GM18873 (cell line): ENCODE data around the gene GALR3.

ENCODE experiments used
- ATAC-seq: cut with Tn5 transposase; IDR thresholded peaks from one replicate; pipeline ENCODE4 v1.9.1; 2021; ENCODE audit warnings: mild to moderate bottlenecking, moderate library complexity, moderate number of reproducible peaks; ENCODE audit not compliant: unreplicated experiment, low FRiP score

GALR3 gene

DNA sequence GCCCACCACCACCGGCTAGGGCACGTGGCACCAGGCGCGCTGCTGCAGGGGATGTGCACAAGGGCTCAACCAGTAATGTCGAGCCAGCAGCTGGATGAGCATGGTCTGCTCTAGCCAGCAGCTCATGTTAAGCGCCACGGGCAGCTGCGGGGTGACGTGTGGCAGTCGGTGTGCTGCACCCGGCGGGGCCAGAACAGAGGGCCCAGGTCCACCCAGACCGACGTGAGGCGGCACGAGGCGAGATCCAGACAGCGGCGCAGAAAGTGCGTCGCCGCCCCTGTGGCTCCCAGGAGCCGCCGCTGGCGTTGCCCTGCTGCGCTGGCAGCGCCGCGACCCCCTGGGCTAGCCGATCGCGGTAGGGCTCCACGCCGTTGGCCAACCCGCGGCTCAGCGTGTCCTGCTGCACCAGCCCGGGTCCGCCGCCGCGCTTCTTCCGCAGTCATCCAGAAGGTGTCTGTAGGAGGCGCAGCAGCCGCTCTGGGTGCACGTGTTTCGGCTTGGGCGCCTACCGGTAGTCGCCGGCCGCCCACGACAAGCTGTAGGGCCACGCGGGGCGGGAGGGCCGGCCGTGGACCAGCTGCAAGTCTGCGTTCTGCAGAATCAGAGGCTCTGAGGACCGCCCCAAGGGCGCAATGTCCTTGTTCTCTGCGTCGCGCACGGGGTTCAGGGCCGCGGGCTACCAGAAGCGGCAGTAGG lies 4.6 kb upstream of the GALR3 start:
- no peak for ATAC-seq

DNA sequence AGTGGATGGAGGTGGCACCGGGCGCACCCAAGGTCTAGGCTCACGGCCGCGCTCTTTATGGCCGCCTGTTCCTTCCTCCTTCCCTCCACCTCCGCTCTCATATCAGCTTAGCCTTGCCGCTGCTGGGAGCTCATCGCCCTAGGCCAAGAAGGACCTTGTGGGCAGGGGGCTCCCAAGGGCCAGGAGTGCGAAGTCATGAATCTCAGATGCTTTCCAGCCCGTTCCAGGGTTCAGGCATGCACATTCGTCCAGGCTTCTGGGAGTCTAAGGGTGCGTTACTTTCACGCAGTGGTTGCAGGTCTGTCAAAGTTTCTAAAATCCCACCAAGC lies 4.1 kb upstream of the GALR3 start:
- ATAC-seq: no peak

DNA sequence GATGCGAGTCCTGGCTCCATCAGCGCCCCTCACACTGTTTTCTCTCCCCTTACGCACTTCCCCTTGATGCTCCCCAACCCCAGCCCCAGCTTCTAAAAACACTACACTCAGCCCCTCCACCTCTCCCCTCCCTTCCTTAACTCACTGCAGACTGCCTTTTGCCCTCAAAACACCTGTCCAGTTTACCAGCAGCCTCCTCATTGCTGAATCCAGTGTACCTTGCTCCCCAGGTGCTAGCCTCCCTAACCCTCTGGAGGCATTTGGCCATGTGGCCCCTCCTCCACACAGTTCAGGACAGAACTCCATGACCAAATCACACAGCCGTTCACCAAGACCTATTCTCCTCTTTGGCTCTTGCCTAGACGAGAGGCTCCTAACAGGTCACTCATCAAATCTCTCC lies 2.8 kb upstream of the GALR3 start:
- ATAC-seq: no peak

DNA sequence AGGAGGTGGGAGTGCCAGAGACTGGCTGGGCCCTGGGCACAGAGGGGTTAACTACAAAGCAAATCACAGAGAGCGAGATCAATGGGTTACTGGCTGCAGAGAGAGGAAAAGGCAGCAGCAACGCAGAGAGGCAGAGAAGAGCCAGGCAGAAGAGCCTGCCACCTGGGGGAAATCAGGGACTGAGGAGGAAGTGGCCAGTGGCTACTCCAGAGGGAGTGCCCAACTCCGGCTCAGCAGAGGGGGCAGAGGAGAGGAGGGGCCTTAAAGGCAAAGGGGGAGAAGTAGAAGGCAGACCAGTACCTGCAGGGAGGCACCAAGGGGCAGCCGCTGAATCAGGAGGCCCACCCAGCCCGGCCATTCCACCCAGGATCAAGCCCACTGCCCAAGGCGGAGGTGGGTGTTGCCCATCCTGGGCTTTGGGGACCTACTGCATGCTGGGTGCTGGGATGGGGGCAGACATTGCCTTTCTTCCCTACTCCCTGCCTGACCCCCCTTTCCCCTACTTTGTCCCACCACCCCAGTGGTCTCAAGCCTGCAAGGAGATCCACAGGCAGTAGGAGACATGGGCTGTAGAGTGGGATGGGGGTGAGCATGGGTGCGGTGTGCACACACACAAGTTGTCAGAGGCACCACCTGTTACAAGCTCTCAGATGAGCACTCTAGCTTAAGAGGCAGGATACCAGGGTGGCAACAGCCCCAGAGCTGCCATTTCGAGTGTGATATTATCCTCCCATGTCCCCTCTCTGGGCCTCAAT lies 926 bp upstream of the GALR3 start:
- ATAC-seq: no peak

DNA sequence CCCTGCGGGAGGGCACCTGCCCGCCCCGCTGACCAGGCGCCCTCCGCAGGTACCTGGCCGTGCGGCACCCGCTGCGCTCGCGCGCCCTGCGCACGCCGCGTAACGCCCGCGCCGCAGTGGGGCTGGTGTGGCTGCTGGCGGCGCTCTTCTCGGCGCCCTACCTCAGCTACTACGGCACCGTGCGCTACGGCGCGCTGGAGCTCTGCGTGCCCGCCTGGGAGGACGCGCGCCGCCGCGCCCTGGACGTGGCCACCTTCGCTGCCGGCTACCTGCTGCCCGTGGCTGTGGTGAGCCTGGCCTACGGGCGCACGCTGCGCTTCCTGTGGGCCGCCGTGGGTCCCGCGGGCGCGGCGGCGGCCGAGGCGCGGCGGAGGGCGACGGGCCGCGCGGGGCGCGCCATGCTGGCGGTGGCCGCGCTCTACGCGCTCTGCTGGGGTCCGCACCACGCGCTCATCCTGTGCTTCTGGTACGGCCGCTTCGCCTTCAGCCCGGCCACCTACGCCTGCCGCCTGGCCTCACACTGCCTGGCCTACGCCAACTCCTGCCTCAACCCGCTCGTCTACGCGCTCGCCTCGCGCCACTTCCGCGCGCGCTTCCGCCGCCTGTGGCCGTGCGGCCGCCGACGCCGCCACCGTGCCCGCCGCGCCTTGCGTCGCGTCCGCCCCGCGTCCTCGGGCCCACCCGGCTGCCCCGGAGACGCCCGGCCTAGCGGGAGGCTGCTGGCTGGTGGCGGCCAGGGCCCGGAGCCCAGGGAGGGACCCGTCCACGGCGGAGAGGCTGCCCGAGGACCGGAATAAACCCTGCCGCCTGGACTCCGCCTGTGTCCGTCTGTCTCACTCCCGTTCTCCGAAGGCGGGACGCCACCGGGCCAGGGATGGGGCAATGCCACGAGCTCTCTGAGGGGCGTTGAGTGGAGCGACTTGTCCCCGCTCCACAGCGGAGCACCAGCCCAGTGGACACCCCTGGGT lies 1.8 kb downstream of the GALR3 start:
- no peak for ATAC-seq

DNA sequence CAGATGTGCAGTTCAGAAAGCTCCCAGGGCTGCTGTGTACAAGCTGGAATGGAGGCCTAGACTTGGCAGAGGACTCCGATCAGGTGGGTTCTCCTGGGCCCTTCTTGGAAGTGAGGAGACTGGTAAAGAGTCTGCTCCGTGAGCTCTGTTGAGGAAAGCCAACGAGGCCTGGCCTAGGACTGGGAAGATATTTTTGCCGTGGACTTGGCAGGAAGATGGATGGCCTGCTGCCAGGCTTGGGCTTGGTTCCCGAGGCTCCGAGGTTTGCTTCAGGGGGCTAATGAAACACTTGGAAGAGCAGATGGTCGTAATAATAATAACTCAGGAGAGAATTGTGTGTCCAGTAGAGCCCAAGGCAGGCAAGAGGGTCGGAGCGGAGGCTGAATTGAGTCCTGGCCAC lies 3.9 kb downstream of the GALR3 start:
- ATAC-seq: no peak

DNA sequence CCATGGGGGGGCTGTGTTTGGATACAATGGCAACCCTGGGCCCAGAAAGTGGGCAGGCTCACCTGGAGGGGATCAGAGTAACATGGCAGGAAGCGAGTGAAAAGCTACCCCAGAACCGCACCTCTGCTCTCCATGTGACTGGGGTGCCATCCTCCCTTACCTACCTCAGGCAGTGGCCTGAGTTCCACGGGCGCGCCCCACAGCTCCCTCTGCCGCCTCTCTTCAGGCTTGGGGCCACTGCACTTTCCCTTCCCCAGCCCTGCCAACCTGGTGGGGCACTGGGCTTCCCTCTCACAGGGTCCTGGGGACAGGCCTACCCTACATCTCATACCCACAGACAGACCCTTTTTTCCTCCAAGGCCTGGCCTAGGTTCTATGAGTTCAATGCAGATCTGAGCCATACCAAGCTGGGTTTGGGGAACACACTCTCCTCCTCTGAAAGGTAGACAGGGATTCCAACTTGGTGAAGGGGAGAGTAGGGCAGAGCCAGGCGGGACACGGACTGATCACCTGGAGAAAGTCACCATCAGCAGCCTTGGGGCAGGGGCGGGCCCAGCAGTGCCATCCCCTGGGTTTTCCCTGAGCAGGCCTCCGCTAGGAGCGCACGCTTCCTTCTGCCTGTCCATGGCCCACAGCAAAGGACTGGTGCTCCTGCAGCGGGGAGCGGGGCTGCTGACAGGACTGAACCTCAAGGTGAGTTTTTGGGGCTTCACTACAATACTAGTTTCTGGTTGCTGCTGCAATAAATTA lies 7.1 kb downstream of the GALR3 start:
- ATAC-seq: no peak

DNA sequence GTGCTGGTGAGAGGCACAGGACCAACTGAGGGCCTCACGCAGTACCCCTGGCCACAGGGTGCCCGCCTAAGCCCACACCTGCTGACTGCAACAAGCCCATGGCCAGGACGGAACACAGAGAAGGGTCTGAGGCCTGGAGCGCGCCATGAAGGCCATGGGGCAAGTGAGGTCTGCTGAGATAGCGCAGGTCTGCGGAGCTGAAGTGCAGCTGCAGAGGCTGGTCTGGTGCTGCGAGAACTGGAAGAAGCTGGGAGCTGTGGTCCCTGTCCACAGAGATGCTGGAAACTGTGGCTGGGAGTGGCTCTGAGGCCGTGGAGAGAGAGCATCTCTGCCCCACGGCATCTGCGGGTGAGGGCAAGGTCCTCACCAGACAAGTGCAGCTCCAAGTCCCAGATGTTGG lies 8.3 kb downstream of the GALR3 start:
- ATAC-seq: no peak

DNA sequence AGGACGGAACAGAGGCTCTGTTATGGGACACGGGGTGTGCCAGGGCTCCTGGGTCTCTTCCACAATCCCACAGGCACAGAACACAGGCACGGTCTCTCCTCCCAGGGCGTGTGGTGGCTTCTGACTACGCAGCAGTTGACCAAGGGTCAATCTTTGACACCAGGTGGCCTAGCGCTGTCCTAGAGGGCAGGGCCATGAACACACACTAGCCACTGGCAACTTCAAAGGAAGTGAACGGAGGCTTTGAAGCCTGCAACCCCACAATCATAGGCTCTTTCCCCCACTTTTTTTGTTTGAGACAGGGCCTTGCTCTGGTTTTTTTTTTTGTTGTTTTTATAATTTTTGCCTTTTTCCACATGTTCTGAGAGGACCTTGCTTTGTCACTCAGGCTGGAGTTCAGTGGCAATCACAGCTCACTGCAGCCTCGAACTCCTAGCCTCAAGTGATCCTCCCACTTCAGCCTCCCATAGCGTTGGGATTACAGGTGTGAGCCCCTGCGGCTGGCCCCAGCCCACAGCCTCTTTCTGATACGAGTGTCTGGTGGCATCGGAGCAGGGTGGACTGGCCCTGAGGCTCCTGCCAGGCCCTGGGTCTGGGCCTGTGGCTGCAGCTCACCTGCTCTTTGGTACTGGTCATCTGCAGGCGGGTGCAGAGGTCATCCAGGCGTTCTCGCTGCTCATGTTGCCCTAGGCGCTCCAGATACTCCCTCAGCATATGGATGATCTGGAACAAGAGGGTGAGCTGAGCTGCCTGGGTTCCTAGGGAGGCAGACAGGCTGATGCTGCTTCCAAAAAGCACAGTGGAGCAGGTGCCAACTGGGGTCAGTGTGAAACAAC lies 9.1 kb downstream of the GALR3 start:
- no peak for ATAC-seq

DNA sequence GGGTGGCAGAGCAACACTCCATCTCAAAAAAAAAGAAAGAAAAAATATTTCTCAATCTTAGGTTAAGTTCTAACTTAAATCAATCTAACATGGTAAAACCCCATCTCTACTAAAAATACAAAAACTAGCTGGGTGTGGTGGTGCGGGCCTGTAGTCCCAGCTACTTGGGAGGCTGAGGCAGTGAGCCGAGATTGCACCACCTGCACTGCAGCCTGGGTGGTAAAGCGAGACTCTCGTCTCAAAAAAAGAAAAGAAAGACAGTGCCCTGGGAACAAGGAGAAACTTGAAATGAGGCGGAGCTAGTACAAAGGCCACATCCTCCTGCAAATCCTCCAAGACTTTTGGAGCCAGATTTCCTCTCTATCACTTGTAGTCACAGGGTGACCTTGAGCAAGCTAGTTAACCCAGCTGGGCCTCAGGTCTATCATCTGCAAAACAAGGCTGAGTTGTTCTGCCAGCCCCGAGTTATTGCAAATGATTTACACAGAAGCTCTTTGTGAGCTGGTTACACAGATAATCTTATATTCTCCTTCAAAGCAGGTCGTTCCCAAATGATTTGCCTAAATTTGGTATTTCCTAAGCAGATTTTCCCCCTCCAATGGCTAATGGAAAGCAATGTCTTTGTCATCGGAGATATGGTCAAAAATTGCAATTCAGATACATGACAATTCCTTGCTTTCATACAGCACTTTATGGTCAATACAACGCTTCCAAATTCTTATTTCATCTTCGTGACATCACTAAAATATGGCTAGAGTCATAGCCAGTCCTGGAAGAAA lies 19.0 kb downstream of the GALR3 start:
- no peak for ATAC-seq

DNA sequence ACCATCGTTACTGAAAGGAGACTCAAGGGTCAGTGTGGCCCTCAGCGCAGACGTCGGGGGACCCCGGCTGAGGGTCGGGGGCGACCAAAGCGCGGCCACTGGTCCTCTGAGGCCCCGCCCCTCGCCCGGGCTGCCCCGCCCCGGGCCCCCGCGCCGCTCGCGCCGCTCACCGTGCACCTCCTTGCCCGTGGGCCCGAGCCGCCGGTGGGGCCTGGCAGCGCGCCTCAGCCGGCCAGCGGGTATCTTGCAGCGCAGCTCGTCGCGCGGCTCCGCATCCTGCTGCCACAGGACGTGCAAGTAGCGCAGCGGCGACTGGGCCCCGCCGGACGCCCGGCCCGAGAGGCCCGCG lies 20.5 kb downstream of the GALR3 start:
- ATAC-seq: peak; percentile 25

DNA sequence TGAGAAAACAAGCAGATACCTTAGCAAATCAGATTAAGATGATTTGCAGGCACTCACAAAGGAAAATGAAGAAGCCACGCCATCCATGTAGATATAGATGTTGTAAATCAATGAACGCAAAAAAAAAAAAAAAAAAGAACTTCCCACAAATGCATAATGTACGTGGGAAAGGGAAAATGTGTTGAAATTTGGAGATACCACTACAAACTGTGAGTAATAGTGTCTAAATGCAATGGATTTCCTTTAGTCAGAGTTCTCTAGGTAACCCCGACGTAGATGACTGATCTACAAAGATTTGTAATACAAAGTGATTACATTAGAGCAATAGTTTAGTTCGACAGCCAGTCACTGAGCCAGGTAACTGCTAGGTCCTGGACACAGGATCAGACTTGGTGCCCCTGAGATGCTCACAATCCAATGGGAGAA lies 21.7 kb downstream of the GALR3 start:
- ATAC-seq: no peak

DNA sequence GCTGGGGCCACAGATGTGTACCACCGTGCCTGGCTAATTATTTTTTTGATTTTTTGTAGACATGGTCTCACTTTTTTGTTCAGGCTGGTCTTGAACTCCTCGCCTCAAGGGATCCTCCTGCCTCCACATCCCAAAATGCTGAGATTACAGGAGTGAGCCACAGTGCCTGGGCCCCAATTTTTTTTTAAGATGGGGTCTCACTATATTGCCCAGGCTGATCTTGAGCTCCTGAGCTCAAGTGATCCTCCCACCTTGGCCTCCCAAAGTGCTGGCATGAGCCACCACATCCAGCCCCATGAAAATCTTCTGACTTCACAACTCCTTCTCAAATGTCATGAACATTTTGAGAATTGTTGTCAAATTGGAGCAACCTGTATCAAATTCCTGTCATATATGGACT lies 23.3 kb downstream of the GALR3 start:
- no peak for ATAC-seq

DNA sequence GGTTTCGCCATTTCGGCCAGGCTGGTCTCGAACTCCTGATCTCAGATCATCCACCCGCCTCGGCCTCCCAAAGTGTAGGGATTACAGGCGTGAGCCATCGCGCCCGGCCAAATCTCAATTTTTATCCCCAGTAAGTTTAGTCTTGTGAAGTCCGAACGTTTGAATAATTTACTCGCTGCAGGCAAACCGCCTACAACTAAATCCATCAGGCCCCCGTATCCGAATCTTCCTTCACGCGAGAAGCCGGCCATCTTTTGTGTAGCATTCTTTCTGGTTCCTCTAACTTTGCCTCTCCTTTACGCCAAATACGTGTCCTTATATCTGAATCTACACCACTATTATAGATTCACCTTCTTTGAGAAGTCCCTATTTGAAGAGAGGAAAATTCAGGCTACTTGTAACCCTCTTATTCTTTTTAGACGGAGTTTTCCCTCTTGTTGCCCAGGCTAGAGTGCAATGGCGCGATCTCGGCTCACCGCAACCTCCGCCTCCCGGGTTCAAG lies 25.5 kb downstream of the GALR3 start:
- no peak for ATAC-seq

DNA sequence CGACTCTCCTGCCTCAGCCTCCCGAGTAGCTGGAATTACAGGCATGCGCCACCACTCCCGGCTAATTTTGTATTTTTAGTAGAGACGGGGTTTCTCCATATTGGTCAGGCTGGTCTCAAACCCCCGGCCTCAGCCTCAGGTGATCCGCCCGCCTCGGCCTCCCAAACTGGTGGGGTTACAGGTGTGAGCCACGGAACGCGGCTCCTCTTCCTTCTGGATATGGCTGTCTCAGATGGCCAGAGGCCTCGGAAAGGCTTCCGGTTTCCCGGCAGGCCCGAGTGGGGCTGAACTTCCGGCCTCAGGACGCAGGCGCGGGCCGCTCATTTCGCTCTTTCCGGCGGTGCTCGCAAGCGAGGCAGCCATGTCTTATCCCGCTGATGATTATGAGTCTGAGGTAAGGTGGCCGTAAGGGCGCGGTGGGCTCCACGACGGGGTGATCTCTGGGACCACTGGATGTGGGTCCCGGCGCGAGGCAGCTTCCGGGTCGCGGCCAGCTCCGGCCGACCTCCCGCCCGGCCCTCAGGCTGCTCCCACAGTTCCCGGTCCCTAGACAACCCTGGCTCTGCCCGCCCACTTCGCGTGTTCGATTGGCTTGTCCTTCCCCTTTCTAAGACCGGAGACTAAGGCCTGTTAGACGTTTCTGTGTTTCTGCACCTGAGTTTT lies 26.0 kb downstream of the GALR3 start, which contains the start of gene EIF3L:
TSS of gene EIF3L (plus strand) at position 331 of the 663 bp plus-strand sequence. CDS start at position 362, 31 bp downstream.
- ATAC-seq: peak; percentile 43

DNA sequence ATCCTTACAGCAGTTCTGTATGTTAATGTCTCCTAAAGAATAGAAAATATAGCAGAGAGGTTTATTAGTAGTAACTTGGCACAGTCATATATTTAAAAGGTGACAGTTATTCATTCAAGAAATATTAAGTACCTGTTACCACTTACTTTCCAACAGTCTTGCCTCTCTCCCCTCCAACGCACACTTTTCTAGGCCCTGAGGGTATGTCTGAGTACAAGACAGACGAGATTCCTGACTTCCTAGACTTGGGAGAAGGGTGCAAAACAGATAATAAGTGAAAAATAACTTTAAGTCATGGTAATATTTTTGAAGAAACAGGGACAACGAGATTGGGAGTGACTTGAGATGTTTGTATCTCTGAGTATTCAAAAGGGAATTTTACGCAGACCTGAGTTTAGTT lies 27.6 kb downstream of the GALR3 start:
- no peak for ATAC-seq

DNA sequence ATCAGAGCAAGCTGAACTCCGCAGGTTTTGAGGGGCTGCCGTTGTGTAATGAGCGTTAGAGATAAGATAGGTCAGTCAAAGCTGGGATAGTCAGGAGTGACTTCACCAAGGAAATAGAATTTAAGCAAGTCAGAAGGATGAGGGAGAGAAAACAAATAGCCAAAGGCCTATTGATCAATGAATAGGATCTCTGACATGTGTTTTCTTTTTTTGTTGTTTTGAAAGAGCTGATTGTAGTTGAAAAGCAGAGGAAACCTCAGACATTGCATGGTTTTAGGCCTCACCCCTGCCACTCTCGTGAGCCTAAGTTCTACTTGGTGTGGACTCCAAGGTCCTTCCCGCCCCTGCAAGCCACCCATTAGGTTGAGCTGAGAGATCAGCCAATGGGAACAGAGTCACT lies 29.2 kb downstream of the GALR3 start:
- no peak for ATAC-seq

DNA sequence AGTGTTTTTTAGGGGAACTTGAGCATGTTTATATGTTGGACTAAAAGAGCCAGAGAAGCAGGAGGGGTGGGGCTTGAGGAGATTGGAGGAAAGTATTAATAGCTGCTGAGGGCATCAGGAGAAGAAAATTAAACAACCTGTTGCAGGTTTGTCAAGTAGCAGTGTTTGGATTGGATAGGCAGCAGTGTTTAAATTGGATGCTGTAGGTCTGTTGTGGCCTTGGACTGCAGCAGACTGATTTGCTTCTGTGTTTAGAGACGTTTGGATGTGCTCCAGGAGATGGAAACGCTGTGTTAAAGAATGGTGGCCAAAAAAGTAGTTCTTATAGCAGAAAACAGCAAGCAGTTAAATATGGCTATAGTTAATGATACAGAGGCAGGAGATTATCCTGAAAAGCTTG lies 31.8 kb downstream of the GALR3 start:
- no peak for ATAC-seq
